ENCODE results near the gene FIGNL1. TPM values are rescaled to one million over a fixed set of nuclear protein-coding genes. Genes with fewer than 3 reads are reported as not detected.

The FIGNL1 gene
- total RNA-seq, 2 donors from 2014 or later: 47.7 to 54.5 TPM

DNA sequence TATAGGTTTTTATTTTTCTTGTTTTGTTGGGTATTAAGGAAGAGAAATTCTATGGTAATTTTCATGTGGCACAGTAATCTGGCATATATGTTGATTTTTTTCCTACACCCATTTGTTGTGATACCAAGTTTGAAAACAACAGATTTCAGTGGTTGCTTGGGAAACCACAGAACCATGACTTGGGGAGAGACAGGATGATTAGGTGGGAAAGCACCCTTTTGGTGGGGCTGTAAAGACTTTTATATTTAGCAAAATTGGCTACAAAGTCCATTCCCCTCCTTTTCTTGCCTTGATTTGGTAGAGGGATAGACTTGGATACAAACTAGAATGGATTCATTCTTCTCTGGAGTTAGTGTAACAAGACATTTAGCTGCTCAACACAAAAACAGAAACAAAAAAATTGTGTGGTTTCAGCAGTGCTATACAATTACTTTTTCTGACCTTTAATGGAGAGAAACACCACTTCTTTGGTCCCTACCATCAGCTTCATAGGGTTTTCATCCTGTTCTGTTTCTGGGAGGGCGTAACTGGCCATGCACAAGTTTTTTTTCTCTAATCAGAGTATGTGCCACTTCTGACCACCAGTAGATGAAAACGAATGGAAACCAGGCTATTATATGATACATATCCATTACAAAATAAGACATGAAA, 52.7 kb downstream of the FIGNL1 start:
- H3K9me3 Mint-ChIP-seq: no peaks in the 10 kb centered on the region
- peak overlapping the region; percentile 38 to 86 for H3K4me3 Mint-ChIP-seq
- H3K36me3 Mint-ChIP-seq (ENCODE audit: insufficient read depth in 2 of 2): peaks cover 39 to 66% of the 10 kb centered on the region in 2 donors
- ATAC-seq (replicated peaks in 1 of 2): peak; percentile 42 to 43
- DNase-seq: peak; percentile 53 to 59
- H3K27me3 Mint-ChIP-seq (ENCODE audit: low read depth): no peaks in the 10 kb centered on the region
- H3K27ac Mint-ChIP-seq: peak overlapping the region; percentile 98
- H3K4me1 Mint-ChIP-seq (ENCODE audit: low read depth): peaks cover 85% of the 10 kb centered on the region

- H3K9me3 Mint-ChIP-seq: no peaks in the 10 kb centered on the region
- peaks cover 85% of the 10 kb centered on the region for H3K4me1 Mint-ChIP-seq (ENCODE audit: low read depth)
- H3K4me3 Mint-ChIP-seq: peak overlapping the region; percentile 83 to 86
- ATAC-seq (replicated peaks in 1 of 2) (peak; percentile 47 to 51), DNase-seq (no peak)
- no peaks in the 10 kb centered on the region for H3K27me3 Mint-ChIP-seq (ENCODE audit: low read depth)
- H3K36me3 Mint-ChIP-seq (ENCODE audit: insufficient read depth in 2 of 2): peaks cover 41 to 66% of the 10 kb centered on the region in 2 donors
- H3K27ac Mint-ChIP-seq: peak overlapping the region; percentile 98
Observed at GRCh38 chr7:50396856-50397255, 53.3 kb downstream of the FIGNL1 start.

GRCh38 chr7:50394315-50394714, 55.8 kb downstream of the FIGNL1 start:
- Mint-ChIP-seq H3K4me1 (ENCODE audit: low read depth) (peaks cover 92% of the 10 kb centered on the region), H3K27me3 (ENCODE audit: low read depth) (no peaks in the 10 kb centered on the region), H3K36me3 (ENCODE audit: insufficient read depth in 2 of 2) (peaks cover 32 to 50% of the 10 kb centered on the region in 2 donors), H3K4me3 (peak overlapping the region; percentile 76 to 84), H3K9me3 (no peaks in the 10 kb centered on the region), H3K27ac (peak overlapping the region; percentile 96)
- DNase-seq (no peak), ATAC-seq (replicated peaks in 1 of 2) (no peak)

Other genes with a start within 250 kb of the FIGNL1 start
- gene IKZF1, start 145.6 kb downstream of the FIGNL1 start, total RNA-seq: 100 to 1,000 TPM; 427 to 504 TPM
- not detected for gene DDC, start 115.1 kb upstream of the FIGNL1 start, total RNA-seq